ENCODE results near the gene SEPTIN1. TPM values are rescaled to one million over a fixed set of nuclear protein-coding genes. Genes with fewer than 3 reads are reported as not detected.

Gene SEPTIN1
- total RNA-seq, 1 donor from 2014 or later, result 0.85 TPM

DNA sequence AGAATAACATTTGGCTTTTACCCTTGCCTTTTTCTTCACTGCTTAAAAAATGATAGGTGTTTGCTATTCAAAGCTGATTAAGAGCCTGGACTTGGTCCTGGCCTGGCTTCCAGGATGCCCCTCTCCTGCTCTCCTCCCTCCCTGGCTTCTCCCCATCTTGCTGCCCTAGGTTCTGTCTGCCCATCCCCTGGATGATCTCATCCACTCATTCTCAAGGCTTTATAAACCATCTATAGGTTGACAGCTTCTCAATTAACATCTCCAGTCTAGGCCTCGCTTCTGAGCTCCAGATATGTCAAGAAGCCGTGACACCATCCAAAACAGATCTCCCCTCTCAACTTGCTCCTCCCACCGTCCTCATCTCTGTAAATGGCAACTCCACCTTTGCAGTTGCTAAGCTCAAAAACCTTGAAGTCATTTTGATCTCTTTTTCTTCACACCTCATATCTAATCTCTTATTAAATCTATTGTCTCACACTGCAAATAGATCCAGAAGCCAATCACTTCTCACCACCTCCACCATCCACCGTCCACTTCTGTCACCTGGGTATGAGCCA lies 33.8 kb upstream of the SEPTIN1 start:
- no peaks in the 10 kb centered on the region for H3K27me3 Mint-ChIP-seq (ENCODE audit: low read depth)
- no peak overlapping the region for H3K4me3 Mint-ChIP-seq (ENCODE audit: unreplicated experiment)

DNA sequence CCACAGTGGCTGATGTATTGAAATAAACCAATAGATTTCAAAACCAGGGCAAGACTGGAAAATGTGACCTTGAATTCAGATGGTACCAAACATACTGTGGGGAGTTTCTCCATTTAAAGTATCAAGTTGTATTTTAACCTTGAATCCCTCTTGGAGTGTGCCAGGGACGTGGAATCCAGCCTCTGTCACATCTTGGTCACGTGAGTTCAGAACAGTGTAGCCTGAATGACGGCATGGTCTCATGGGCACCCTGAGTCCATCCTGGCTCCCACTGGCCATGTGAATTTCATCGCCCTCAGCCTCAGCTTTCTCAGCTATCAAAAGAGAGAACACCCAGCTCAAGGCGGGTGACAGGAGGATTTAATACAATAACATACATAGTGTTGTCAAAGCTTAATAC lies 31.8 kb upstream of the SEPTIN1 start:
- H3K36me3 Mint-ChIP-seq (ENCODE audit: low read depth), result peaks cover 12% of the 10 kb centered on the region
- no peak overlapping the region for H3K4me3 Mint-ChIP-seq (ENCODE audit: unreplicated experiment)
- no peak overlapping the region for H3K27ac Mint-ChIP-seq (ENCODE audit: unreplicated experiment)
- no peaks in the 10 kb centered on the region for H3K9me3 Mint-ChIP-seq (ENCODE audit: low read depth)
- TF ChIP-seq, protein P1, sequence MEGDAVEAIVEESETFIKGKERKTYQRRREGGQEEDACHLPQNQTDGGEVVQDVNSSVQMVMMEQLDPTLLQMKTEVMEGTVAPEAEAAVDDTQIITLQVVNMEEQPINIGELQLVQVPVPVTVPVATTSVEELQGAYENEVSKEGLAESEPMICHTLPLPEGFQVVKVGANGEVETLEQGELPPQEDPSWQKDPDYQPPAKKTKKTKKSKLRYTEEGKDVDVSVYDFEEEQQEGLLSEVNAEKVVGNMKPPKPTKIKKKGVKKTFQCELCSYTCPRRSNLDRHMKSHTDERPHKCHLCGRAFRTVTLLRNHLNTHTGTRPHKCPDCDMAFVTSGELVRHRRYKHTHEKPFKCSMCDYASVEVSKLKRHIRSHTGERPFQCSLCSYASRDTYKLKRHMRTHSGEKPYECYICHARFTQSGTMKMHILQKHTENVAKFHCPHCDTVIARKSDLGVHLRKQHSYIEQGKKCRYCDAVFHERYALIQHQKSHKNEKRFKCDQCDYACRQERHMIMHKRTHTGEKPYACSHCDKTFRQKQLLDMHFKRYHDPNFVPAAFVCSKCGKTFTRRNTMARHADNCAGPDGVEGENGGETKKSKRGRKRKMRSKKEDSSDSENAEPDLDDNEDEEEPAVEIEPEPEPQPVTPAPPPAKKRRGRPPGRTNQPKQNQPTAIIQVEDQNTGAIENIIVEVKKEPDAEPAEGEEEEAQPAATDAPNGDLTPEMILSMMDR (IDR thresholded peaks at IDR 0.05), result no peak
- DNase-seq (ENCODE audit: low spot score), result no peak
- no peaks in the 10 kb centered on the region for H3K27me3 Mint-ChIP-seq (ENCODE audit: low read depth)
- peaks cover 17% of the 10 kb centered on the region for H3K4me1 Mint-ChIP-seq (ENCODE audit: low read depth)

More for the DNA sequence above, 33.8 kb upstream of the SEPTIN1 start:
- TF ChIP-seq, protein P1 (IDR thresholded peaks at IDR 0.05), result no peak
- Mint-ChIP-seq H3K9me3 (ENCODE audit: low read depth) (no peaks in the 10 kb centered on the region), H3K4me1 (ENCODE audit: low read depth) (peaks cover 10% of the 10 kb centered on the region), H3K36me3 (ENCODE audit: low read depth) (peaks cover 14% of the 10 kb centered on the region), H3K27ac (ENCODE audit: unreplicated experiment) (no peak overlapping the region)
- DNase-seq (ENCODE audit: low spot score), result no peak

DNA sequence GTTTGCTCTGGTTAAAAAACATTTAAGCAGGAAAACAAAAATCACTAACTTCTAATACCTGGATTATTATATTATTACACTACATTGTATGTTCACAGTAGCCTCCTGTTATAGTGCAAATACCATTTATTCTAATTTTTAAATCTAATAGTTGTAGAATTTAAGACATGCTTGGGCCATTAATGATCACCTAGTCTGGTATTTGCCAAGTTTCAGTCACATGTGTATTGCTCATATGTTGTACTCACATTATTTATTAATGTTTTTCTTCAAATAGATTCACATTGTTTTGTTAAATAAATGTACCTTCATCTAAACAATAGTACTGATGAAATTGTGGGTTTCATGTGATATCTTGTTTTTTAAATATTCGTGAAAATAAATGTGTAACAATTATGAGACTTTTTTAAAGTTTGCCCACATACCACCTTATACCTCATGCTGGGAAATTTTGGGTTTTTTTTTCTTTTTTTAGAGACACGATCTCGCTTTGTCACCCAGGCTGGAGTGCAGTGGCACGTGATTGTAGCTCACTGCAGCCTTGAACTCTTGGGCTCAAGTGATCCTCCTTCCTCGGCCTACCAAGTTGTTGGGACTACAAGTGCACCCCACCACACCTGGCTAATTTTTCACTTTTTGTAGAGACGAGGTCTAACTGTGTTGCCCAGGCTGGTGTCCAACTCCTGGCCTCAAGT lies 30.9 kb upstream of the SEPTIN1 start:
- H3K27ac Mint-ChIP-seq (ENCODE audit: unreplicated experiment), result no peak overlapping the region

DNA sequence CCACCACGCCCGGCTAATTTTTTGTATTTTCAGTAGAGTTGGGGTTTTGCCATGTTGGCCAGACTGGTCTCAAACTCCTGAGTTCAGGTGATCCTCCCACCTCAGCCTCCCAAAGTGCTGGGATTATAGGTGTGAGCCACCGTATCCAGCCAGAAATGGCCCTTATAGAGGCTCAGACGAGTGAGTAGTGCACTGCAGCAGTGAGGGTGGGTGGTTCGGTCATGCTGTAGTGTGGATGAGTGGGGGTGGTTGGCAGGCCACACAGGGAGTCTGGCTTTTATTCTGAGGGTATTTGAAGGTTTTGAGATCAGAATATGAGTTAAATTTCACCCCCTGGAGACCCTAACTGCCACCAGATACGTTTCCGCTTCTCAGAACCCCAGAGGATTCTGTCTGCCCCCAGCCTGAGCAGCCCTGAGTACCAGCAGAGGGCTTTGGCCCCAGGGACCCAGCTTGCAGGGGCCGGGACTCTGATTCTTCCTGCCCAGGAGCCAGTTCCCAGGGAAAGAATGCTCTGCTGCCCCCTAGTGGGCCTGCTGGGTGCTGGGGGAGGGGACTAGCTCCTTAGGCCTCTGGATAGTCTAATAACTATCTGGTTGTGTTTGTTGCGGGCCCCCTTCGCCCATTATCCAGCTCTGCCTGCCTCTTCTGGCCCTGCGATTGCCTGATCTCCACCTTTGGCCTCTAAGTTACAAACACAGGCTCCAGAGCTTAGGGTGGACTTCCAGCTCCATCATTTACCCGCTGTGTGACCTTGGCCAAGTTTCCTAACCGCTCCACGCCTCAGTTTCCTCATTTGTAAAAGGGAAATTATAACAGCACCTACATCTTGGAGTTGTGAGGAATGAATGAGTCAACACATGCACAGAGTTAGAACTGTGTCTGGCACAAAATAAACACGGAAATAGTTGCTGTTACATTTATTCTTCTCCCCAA lies 27.0 kb upstream of the SEPTIN1 start:
- Mint-ChIP-seq H3K36me3 (ENCODE audit: low read depth) (peaks cover 10% of the 10 kb centered on the region), H3K4me1 (ENCODE audit: low read depth) (peaks cover 25% of the 10 kb centered on the region), H3K4me3 (ENCODE audit: unreplicated experiment) (no peak overlapping the region), H3K9me3 (ENCODE audit: low read depth) (no peaks in the 10 kb centered on the region), H3K27me3 (ENCODE audit: low read depth) (no peaks in the 10 kb centered on the region), H3K27ac (ENCODE audit: unreplicated experiment) (peak overlapping the region; percentile 80)
- DNase-seq (ENCODE audit: low spot score), result peak; percentile 93
- TF ChIP-seq, protein P1 (IDR thresholded peaks at IDR 0.05), result peak; percentile 97

More for the DNA sequence above, 30.9 kb upstream of the SEPTIN1 start:
- peaks cover 12% of the 10 kb centered on the region for H3K36me3 Mint-ChIP-seq (ENCODE audit: low read depth)
- H3K9me3 Mint-ChIP-seq (ENCODE audit: low read depth), result no peaks in the 10 kb centered on the region
- TF ChIP-seq, protein P1 (IDR thresholded peaks at IDR 0.05), result no peak
- no peak overlapping the region for H3K4me3 Mint-ChIP-seq (ENCODE audit: unreplicated experiment)
- DNase-seq (ENCODE audit: low spot score), result no peak
- peaks cover 21% of the 10 kb centered on the region for H3K4me1 Mint-ChIP-seq (ENCODE audit: low read depth)
- no peaks in the 10 kb centered on the region for H3K27me3 Mint-ChIP-seq (ENCODE audit: low read depth)

Data from chondrocyte (in vitro differentiated cells).